Adrenal gland (tissue), 5 donors: Measurements from ENCODE around the gene FOXG1.

Source experiments
- CTCF ChIP-seq, 6 experiments: fragments of 450-650 bp in 4 of 6; fragments of 200-600 bp in 2 of 6; sonication (generic) in 1 of 6; IDR thresholded peaks; 1 replicate in 5 of 6; 2 replicates in 1 of 6; pipeline versions ENCODE4 v1.5.1 to v1.8.0; 2016 to 2021; ENCODE audit warnings: antibody characterized with exemption in 6 of 6, mild to moderate bottlenecking in 2 of 6, moderate library complexity in 1 of 6
- POLR2A ChIP-seq, 2 donors: fragments of 450-650 bp; IDR thresholded peaks; one replicate each; pipeline ENCODE4 v1.6.1; 2017; ENCODE audit warnings: antibody characterized with exemption in 2 of 2, mild to moderate bottlenecking in 2 of 2, moderate library complexity in 1 of 2
- donor health status: DM: no; HTN: no; CAD: no.

DNA sequence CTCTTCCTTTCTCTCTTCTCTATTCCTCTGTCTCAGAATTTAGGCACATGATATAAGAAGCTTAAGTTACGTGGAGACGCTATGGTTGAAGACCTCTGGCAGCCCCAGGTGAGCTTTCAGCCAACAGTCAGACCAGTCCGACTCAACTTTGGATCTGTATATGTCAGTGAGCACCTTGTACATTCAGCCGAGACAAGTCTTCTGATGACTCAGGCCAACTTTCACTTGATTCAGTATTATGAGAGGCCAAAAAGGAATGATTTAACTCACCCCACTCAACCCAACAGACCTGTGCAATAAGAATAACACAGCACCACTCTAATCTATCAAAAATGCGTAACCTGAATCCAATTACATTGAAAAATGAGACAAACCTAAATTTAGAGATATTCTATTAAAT, 47.5 kb upstream of the FOXG1 start:
- TF ChIP-seq CTCF (IDR thresholded peaks at IDR 0.05) (no peak), POLR2A (IDR thresholded peaks at IDR 0.05) (no peak)
